ENCODE measurements around the gene PRKCB. TPM values are rescaled to one million over a fixed set of nuclear protein-coding genes. Genes with fewer than 3 reads are reported as not detected.

PRKCB gene
- total and polyA plus RNA-seq, 2 of the 8 experiments (the other 6 are each of a cell fraction or from before 2014, with no cell fraction given), result 7.1 to 12.1 TPM

- peaks cover 0 to 6% (median 0%) of the 10 kb centered on the region in 4 experiments; a peak in 4 of 7 replicates for H3K4me1 ChIP-seq (replicated peaks in 1 of 4; ENCODE audit: control insufficient read depth in 3 of 4, insufficient read depth in 4 of 4, low read length in 3 of 4)
- no peak overlapping the region for H3K4ac ChIP-seq (replicated peaks; ENCODE audit: insufficient read length, low read depth, low read length)
These were observed 31.8 kb downstream of the PRKCB start for GRCh38 chr16:23867566-23867965.

More at GRCh38 chr16:23867566-23867965, 31.8 kb downstream of the PRKCB start:
- CTCF ChIA-PET (ENCODE audit: partially characterized antibody), result no interaction called here
- no peak overlapping the region for H3K9ac ChIP-seq (replicated peaks in 1 of 4; ENCODE audit: extremely low read depth in 1 of 4, low read depth in 3 of 4, low read length in 3 of 4)
- peaks cover 2 to 3% of the 10 kb centered on the region in 2 experiments for H4K20me1 ChIP-seq (replicated peaks in 1 of 2; ENCODE audit: control insufficient read depth in 1 of 2, insufficient read depth in 2 of 2, low read length in 2 of 2)
- H2AFZ ChIP-seq (ENCODE audit: low read length), result no peak overlapping the region
- H3K27ac ChIP-seq (ENCODE audit: low read depth, low read length), result no peak overlapping the region
- no peak overlapping the region for H2BK12ac ChIP-seq (ENCODE audit: low read depth, low read length)
- no peak overlapping the region for H4K91ac ChIP-seq (replicated peaks; ENCODE audit: insufficient read length, low read length)
- no peak overlapping the region for H2BK20ac ChIP-seq (ENCODE audit: low read length)
- POLR2A ChIA-PET (ENCODE audit: partially characterized antibody), result no interaction called here
- no peak overlapping the region for H3K23ac ChIP-seq (ENCODE audit: insufficient read length)
- H4K5ac ChIP-seq (ENCODE audit: insufficient read length, low read depth, low read length), result no peak overlapping the region
- no peak overlapping the region for H3K4me2 ChIP-seq (ENCODE audit: insufficient read depth in 1 of 2, low read depth in 2 of 2, low read length in 2 of 2)
- DNase-seq (ENCODE audit: low read depth in 1 of 2, low spot score in 2 of 2) (no peak), FAIRE-seq (no peak)
- TF ChIP-seq YY1 (IDR thresholded peaks at IDR 0.05; ENCODE audit: low read depth, low read length) (no peak), EZH2 (IDR thresholded peaks at IDR 0.05; ENCODE audit: low read depth, low read length, severe bottlenecking) (no peak), KDM1A (IDR thresholded peaks at IDR 0.05; ENCODE audit: borderline replicate concordance, low read length) (no peak), TCF12 (IDR thresholded peaks at IDR 0.05; ENCODE audit: low read depth, low read length) (no peak), RBBP5 (IDR thresholded peaks at IDR 0.05; ENCODE audit: borderline replicate concordance, low read depth, low read length) (no peak), HDAC6 (IDR thresholded peaks at IDR 0.05; ENCODE audit: low read depth, low read length) (no peak), CHD1 (IDR thresholded peaks at IDR 0.05; ENCODE audit: low read depth, low read length) (no peak)
- H3K27me3 ChIP-seq (replicated peaks in 1 of 4; ENCODE audit: control insufficient read depth in 3 of 4, extremely low read depth in 1 of 4, insufficient read depth in 3 of 4, low read length in 3 of 4), result peaks cover 8 to 48% (median 25%) of the 10 kb centered on the region in 4 experiments
- H4K8ac ChIP-seq (ENCODE audit: extremely low read depth, insufficient read depth, low read length), result no peak overlapping the region
- H3K36me3 ChIP-seq (ENCODE audit: control insufficient read depth in 2 of 4, insufficient read depth in 4 of 4, low read length in 3 of 4), result no peaks in the 10 kb centered on the region
- no peaks in the 10 kb centered on the region for H3K9me3 ChIP-seq (ENCODE audit: insufficient read depth in 2 of 2, low read depth in 1 of 2, low read length in 1 of 2)
- no peak overlapping the region for H3K56ac ChIP-seq (replicated peaks; ENCODE audit: insufficient read length, low read depth, low read length)
- no peak overlapping the region for H3K18ac ChIP-seq (ENCODE audit: extremely low read depth, low read length)
- no peaks in the 10 kb centered on the region for H3K23me2 ChIP-seq (ENCODE audit: low read depth, low read length)
- no peak overlapping the region for H2BK5ac ChIP-seq (ENCODE audit: low read depth, low read length)
- 82% methylated on average over 2 of the region's 2 CpGs; no CpG with 5 or more reads in 1 of the 2 experiments for WGBS, 2 experiments (ENCODE audit: extremely low coverage in 1 of 2, insufficient coverage in 1 of 2, insufficient read length in 1 of 2, insufficient replicate concordance in 2 of 2, low coverage in 1 of 2, low lambda C conversion rate in 2 of 2, missing lambda C conversion rate in 1 of 2)
- H3K79me1 ChIP-seq (ENCODE audit: low read depth, low read length), result no peaks in the 10 kb centered on the region
- no peak overlapping the region for H3K4me3 ChIP-seq (ENCODE audit: extremely low read depth in 1 of 4, insufficient read depth in 2 of 4, low read depth in 3 of 4, low read length in 4 of 4)
- H3K79me2 ChIP-seq (ENCODE audit: control insufficient read depth in 1 of 2, insufficient read depth in 2 of 2, low read length in 2 of 2), result no peaks in the 10 kb centered on the region
- H2BK15ac ChIP-seq (ENCODE audit: low read length), result no peak overlapping the region
- H2AK5ac ChIP-seq (ENCODE audit: low read depth, low read length), result no peak overlapping the region
- no peak overlapping the region for H2BK120ac ChIP-seq (replicated peaks; ENCODE audit: low read depth, low read length)
- no peak overlapping the region for H3K14ac ChIP-seq (ENCODE audit: insufficient read length)
